Measurements from ENCODE around the gene ANKH. TPM values are rescaled to one million over a fixed set of nuclear protein-coding genes. Genes with fewer than 3 reads are reported as not detected.
A peak's percentile ranks its signal among the peaks of the same experiment; 100 is the strongest.

Gene ANKH
- total and polyA plus RNA-seq, 2 of the 13 experiments (the other 11 are each of a cell fraction or from before 2014, with no cell fraction given): 25.0 to 36.0 TPM

DNA sequence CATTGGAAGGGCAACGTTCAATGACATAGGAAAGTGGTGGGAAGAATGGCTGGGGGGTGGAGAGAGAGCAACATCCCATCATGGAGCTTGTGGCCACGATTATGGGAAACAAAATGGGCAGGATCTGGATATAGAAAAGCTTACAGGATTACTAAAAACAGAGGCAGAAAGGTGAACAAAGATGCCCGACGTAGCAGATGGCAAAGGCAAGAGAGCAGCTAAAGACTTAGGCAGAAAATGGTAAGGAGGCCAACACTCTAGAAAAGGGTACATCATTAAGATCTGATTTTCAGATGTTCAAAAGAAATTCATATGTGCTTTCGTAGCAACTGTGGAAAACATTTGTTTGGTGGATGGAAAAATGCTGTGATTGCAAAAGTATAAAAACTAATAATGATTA lies 104.5 kb downstream of the ANKH start:
- ATAC-seq (no peak), FAIRE-seq (no peak), DNase-seq (ENCODE audit: low spot score) (no peak)
- Histone ChIP-seq H3K4me3 (replicated peaks in 1 of 3; ENCODE audit: insufficient read depth in 1 of 3, low read depth in 2 of 3, low read length in 3 of 3) (no peak overlapping the region), H3K9me3 (ENCODE audit: low read length) (no peaks in the 10 kb centered on the region), H3K36me3 (replicated peaks in 1 of 2; ENCODE audit: control insufficient read depth in 1 of 2, insufficient read depth in 2 of 2, low read length in 2 of 2) (peaks cover 1 to 6% of the 10 kb centered on the region in 2 experiments; a peak in 3 of 5 replicates), H3K27ac (ENCODE audit: extremely low read length, insufficient read depth, low read length) (no peak overlapping the region), H3K4me2 (ENCODE audit: low read depth, low read length) (no peak overlapping the region), H3K9ac (ENCODE audit: insufficient read depth, low read depth, low read length) (no peak overlapping the region), H4K20me1 (ENCODE audit: insufficient read depth, low read length) (no peaks in the 10 kb centered on the region), H3K27me3 (ENCODE audit: control insufficient read depth in 1 of 2, insufficient read depth in 2 of 2, low read length in 2 of 2) (no peaks in the 10 kb centered on the region), H3K4me1 (ENCODE audit: insufficient read depth, low read length) (peaks cover 35% of the 10 kb centered on the region), H3K79me2 (ENCODE audit: insufficient read depth, low read length) (no peaks in the 10 kb centered on the region), H2AFZ (ENCODE audit: low read length) (no peak overlapping the region)
- in situ Hi-C loops (cut with HindIII; ENCODE audit: extremely low pct_ligation_motif_present, low pct_unique_long_range_greater_than_20kb) (no loop called here), intact Hi-C loops (cut with micrococcal nuclease; ENCODE audit: unreplicated experiment) (no loop called here)
- POLR2A ChIA-PET: interaction anchor here (1.7 kb wide), 1 partner anchor 38 kb away, joined by 4 read pairs; no protein-coding TSS in a partner anchor
- peak in 1 of 2 experiments; percentile 47; a peak in 2 of 4 replicates for TF ChIP-seq MAFK (conservative IDR thresholded peaks at IDR 0.05 in 1 of 2, IDR thresholded peaks at IDR 0.05 in 1 of 2; ENCODE audit: low read length in 2 of 2)
- TF ChIP-seq ZBTB7B (CRISPR knock-in tag; IDR thresholded peaks at IDR 0.05): no peak
- no peak for TF ChIP-seq ZNF530 (CRISPR knock-in tag; IDR thresholded peaks at IDR 0.05; ENCODE audit: low read depth)
- no peak for TF ChIP-seq SALL2 (CRISPR knock-in tag; IDR thresholded peaks at IDR 0.05)
- no peak for TF ChIP-seq TEF (CRISPR knock-in tag; IDR thresholded peaks at IDR 0.05)
- no peak for TF ChIP-seq CHCHD3 (CRISPR knock-in tag; IDR thresholded peaks at IDR 0.05)
- no peak for TF ChIP-seq MEF2D (CRISPR knock-in tag; IDR thresholded peaks at IDR 0.05)
- TF ChIP-seq BHLHE40 (IDR thresholded peaks at IDR 0.05; ENCODE audit: low read length): no peak
- no TSS peak for BruUV-seq (replicated peaks)
- CTCF ChIA-PET (ENCODE audit: low intra/inter-chr PET ratio, low total read pairs): no interaction called here
- 88% methylated on average over 5 of the region's 5 CpGs for WGBS (ENCODE audit: low lambda C conversion rate)

DNA sequence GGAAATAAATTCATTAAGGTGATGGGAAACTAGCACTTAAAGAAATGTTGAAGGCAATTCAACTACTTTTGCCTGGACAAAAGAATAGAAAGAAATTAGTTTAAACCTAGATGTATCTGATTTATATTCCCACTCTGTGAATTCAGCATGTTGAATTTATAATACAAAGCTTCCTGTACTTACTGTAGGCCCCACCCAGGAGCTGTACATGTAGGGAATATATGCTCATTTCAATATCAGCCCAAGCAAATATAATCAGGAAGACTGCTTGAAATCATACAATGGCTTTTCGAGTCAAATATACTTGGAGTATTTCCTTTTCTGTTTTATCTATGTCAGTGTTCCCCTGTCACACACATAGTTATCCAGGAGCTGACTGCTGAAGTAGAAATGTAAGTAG lies 105.0 kb downstream of the ANKH start:
- ChIA-PET POLR2A (interaction anchor here (1.7 kb wide), 1 partner anchor 38 kb away, joined by 4 read pairs; no protein-coding TSS in a partner anchor), CTCF (ENCODE audit: low intra/inter-chr PET ratio, low total read pairs) (no interaction called here)
- 100% methylated on average over 1 of the region's 1 CpG for WGBS (ENCODE audit: low lambda C conversion rate)
- H3K79me2 ChIP-seq (ENCODE audit: insufficient read depth, low read length): no peaks in the 10 kb centered on the region
- H3K4me1 ChIP-seq (ENCODE audit: insufficient read depth, low read length): peaks cover 37% of the 10 kb centered on the region
- no peak overlapping the region for H3K4me2 ChIP-seq (ENCODE audit: low read depth, low read length)
- ATAC-seq: no peak
- H3K27me3 ChIP-seq (ENCODE audit: control insufficient read depth in 1 of 2, insufficient read depth in 2 of 2, low read length in 2 of 2): no peaks in the 10 kb centered on the region
- no peaks in the 10 kb centered on the region for H4K20me1 ChIP-seq (ENCODE audit: insufficient read depth, low read length)
- intact Hi-C loops (cut with micrococcal nuclease; ENCODE audit: unreplicated experiment): no loop called here
- H3K9ac ChIP-seq (ENCODE audit: insufficient read depth, low read depth, low read length): no peak overlapping the region
- no peak for DNase-seq (ENCODE audit: low spot score)
- H3K4me3 ChIP-seq (replicated peaks in 1 of 3; ENCODE audit: insufficient read depth in 1 of 3, low read depth in 2 of 3, low read length in 3 of 3): no peak overlapping the region
- H3K9me3 ChIP-seq (ENCODE audit: low read length): no peaks in the 10 kb centered on the region
- peaks cover 1 to 6% of the 10 kb centered on the region in 2 experiments; a peak in 3 of 5 replicates for H3K36me3 ChIP-seq (replicated peaks in 1 of 2; ENCODE audit: control insufficient read depth in 1 of 2, insufficient read depth in 2 of 2, low read length in 2 of 2)
- in situ Hi-C loops (cut with HindIII; ENCODE audit: extremely low pct_ligation_motif_present, low pct_unique_long_range_greater_than_20kb): no loop called here
- BruUV-seq (replicated peaks): no TSS peak
- no peak for FAIRE-seq
- no peak overlapping the region for H2AFZ ChIP-seq (ENCODE audit: low read length)
- no peak overlapping the region for H3K27ac ChIP-seq (ENCODE audit: extremely low read length, insufficient read depth, low read length)
- TF ChIP-seq, protein P1, sequence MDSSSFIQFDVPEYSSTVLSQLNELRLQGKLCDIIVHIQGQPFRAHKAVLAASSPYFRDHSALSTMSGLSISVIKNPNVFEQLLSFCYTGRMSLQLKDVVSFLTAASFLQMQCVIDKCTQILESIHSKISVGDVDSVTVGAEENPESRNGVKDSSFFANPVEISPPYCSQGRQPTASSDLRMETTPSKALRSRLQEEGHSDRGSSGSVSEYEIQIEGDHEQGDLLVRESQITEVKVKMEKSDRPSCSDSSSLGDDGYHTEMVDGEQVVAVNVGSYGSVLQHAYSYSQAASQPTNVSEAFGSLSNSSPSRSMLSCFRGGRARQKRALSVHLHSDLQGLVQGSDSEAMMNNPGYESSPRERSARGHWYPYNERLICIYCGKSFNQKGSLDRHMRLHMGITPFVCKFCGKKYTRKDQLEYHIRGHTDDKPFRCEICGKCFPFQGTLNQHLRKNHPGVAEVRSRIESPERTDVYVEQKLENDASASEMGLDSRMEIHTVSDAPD (CRISPR knock-in tag; IDR thresholded peaks at IDR 0.05): no peak
- TF ChIP-seq, protein P2, sequence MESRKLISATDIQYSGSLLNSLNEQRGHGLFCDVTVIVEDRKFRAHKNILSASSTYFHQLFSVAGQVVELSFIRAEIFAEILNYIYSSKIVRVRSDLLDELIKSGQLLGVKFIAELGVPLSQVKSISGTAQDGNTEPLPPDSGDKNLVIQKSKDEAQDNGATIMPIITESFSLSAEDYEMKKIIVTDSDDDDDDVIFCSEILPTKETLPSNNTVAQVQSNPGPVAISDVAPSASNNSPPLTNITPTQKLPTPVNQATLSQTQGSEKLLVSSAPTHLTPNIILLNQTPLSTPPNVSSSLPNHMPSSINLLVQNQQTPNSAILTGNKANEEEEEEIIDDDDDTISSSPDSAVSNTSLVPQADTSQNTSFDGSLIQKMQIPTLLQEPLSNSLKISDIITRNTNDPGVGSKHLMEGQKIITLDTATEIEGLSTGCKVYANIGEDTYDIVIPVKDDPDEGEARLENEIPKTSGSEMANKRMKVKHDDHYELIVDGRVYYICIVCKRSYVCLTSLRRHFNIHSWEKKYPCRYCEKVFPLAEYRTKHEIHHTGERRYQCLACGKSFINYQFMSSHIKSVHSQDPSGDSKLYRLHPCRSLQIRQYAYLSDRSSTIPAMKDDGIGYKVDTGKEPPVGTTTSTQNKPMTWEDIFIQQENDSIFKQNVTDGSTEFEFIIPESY (CRISPR knock-in tag; IDR thresholded peaks at IDR 0.05): no peak
- no peak for TF ChIP-seq BCLAF1 (IDR thresholded peaks at IDR 0.05)
